PFSK-1 (cell line): ENCODE results near the gene ANKRD52.

ENCODE experiments used
- POLR2AphosphoS5 ChIP-seq: IDR thresholded peaks from 2 replicates; pipeline ENCODE4 v1.6.1; 2012; ENCODE audit warnings: low read depth, mild to moderate bottlenecking, control low read depth, low read length, moderate library complexity
- SIN3A ChIP-seq: IDR thresholded peaks from 2 replicates; pipeline ENCODE4 v1.6.1; 2012; ENCODE audit warnings: mild to moderate bottlenecking, low read length, moderate library complexity, borderline replicate concordance; ENCODE audit not compliant: insufficient read depth

DNA sequence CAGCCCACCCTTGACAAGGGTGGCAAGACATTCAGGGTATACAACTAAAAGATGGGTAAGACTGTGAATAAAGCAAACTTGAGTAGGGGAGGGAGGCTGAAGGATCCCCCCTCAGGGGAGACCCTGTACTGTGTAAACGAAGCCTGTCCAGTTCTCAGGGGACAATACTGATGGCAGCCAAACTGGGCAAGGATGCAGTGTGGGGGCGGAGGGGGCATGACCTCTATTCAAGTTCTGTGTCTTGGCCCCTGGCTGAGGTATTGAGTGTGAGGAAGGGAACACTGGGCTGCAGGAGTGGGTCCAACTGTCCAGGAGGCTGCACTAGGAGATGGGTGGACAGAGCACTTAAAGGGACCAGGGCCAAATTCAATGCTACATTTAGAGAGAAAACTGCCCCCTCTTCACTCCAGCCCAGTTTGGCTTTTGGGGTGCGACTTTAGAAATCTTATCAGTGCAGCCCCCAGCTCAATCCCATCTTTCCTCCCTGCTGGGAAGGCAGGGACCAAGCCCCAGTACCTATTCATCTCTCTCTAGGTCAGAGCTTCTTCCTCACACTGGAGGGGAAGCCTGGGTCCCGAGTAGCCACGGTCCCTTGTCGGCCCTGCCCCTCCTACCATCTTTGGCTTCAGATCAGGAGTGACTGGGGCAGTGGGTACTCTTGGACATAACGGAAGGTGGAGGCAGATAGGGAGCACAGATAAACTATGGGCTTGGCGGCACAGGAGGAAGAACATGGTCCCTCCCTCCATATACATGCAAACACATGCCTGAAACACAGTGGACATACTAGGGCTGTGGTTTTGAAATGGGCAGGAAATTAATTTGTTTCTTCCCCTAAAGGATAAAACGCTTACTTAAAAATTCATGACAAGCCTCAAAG is 16.5 kb downstream of the ANKRD52 start:
- TF ChIP-seq POLR2AphosphoS5 (no peak), SIN3A (no peak)
